HG03575 (cell line): ENCODE measurements around the gene AGMO.

ENCODE experiments used
- ATAC-seq: cut with Tn5 transposase; IDR thresholded peaks from one replicate; pipeline ENCODE4 v1.9.1; 2021; ENCODE audit not compliant: unreplicated experiment, insufficient number of reproducible peaks, low FRiP score; ENCODE audit errors: extremely low read depth

AGMO gene

GRCh38 chr7:15561835-15562234 lies at the start of gene AGMO:
TSS of gene AGMO (minus strand) at chr7:15562015.
- no peak for ATAC-seq

GRCh38 chr7:15610503-15610902 lies 48.7 kb upstream of the AGMO start:
- ATAC-seq = no peak

- ATAC-seq = no peak
These were observed 47.5 kb upstream of the AGMO start for GRCh38 chr7:15609287-15609686.

GRCh38 chr7:15607529-15608210 lies 45.9 kb upstream of the AGMO start:
- no peak for ATAC-seq

GRCh38 chr7:15606561-15606960 lies 44.7 kb upstream of the AGMO start:
- ATAC-seq = no peak

- ATAC-seq = no peak
These were observed 42.4 kb upstream of the AGMO start for GRCh38 chr7:15604166-15604565.

- ATAC-seq = no peak
These were observed 41.3 kb upstream of the AGMO start for GRCh38 chr7:15603124-15603523.

GRCh38 chr7:15602236-15602635 lies 40.4 kb upstream of the AGMO start:
- no peak for ATAC-seq

GRCh38 chr7:15601175-15601574 lies 39.4 kb upstream of the AGMO start:
- no peak for ATAC-seq

- ATAC-seq = no peak
These were observed 38.5 kb upstream of the AGMO start for GRCh38 chr7:15600298-15600697.

GRCh38 chr7:15594461-15594860 lies 32.6 kb upstream of the AGMO start:
- ATAC-seq = no peak

- ATAC-seq = no peak
These were observed 31.6 kb upstream of the AGMO start for GRCh38 chr7:15593382-15593781.

- ATAC-seq = no peak
These were observed 24.5 kb upstream of the AGMO start for GRCh38 chr7:15586266-15586665.

GRCh38 chr7:15584575-15584974 lies 22.8 kb upstream of the AGMO start:
- ATAC-seq = no peak

GRCh38 chr7:15582773-15583172 lies 21.0 kb upstream of the AGMO start:
- no peak for ATAC-seq

GRCh38 chr7:15581352-15581951 lies 19.6 kb upstream of the AGMO start:
- ATAC-seq = no peak

GRCh38 chr7:15580604-15581351 lies 19.0 kb upstream of the AGMO start:
- ATAC-seq = no peak

- no peak for ATAC-seq
These were observed 15.8 kb upstream of the AGMO start for GRCh38 chr7:15577600-15577999.

GRCh38 chr7:15571301-15571878 lies 9.6 kb upstream of the AGMO start:
- no peak for ATAC-seq

GRCh38 chr7:15567652-15568051 lies 5.8 kb upstream of the AGMO start:
- no peak for ATAC-seq
